ENCODE measurements around the gene SUSD6. TPM values are rescaled to one million over a fixed set of nuclear protein-coding genes. Genes with fewer than 3 reads are reported as not detected.

SUSD6 gene
- total RNA-seq, 2 experiments from 2014 or later: 23.1 to 43.6 TPM

DNA sequence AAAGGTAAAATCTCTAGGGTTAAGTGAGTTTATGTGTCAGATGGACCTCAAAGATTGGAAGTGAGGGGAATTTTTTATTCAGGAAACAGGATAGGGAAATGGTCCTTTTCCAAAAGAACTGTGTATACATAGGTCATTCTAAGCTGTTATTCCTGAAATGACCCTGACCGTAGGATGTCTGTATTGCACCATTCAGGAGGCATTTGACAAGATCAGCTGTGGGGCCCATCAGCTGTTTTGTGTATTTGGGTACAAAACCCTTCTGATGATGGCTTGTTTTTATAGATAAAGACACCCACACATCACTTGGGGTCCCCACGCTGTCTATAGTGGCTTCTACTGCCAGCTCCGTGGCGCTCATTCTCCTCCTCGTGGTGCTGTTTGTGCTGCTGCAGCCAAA is 92.9 kb downstream of the SUSD6 start:
- BruUV-seq (replicated peaks): TSS peak; percentile 43
- peaks cover 86% of the 10 kb centered on the region for H3K79me2 ChIP-seq (ENCODE audit: insufficient read depth, low read depth, low read length)
- no peak overlapping the region for H3K4me3 ChIP-seq (ENCODE audit: low read depth, low read length, poor library complexity, severe bottlenecking)
- H3K27ac ChIP-seq (ENCODE audit: low read depth, low read length, poor library complexity, severe bottlenecking): peak overlapping the region; percentile 48
- TF ChIP-seq, protein P1, sequence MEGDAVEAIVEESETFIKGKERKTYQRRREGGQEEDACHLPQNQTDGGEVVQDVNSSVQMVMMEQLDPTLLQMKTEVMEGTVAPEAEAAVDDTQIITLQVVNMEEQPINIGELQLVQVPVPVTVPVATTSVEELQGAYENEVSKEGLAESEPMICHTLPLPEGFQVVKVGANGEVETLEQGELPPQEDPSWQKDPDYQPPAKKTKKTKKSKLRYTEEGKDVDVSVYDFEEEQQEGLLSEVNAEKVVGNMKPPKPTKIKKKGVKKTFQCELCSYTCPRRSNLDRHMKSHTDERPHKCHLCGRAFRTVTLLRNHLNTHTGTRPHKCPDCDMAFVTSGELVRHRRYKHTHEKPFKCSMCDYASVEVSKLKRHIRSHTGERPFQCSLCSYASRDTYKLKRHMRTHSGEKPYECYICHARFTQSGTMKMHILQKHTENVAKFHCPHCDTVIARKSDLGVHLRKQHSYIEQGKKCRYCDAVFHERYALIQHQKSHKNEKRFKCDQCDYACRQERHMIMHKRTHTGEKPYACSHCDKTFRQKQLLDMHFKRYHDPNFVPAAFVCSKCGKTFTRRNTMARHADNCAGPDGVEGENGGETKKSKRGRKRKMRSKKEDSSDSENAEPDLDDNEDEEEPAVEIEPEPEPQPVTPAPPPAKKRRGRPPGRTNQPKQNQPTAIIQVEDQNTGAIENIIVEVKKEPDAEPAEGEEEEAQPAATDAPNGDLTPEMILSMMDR (conservative IDR thresholded peaks at IDR 0.05; ENCODE audit: low read length): no peak
- no peak for TF ChIP-seq EZH2phosphoT487 (IDR thresholded peaks at IDR 0.05; ENCODE audit: borderline replicate concordance, low read depth, low read length)
- ChIA-PET CTCF (ENCODE audit: unreplicated experiment) (interaction anchor here (1.2 kb wide), 1 partner anchor 9 kb away, joined by 5 read pairs; no protein-coding TSS in a partner anchor), POLR2A (interaction anchor here (0.6 to 1.3 kb wide), 6 partner anchors 16 to 241 kb away, joined by 3 to 7 read pairs (median 4); no protein-coding TSS in a partner anchor)
- intact Hi-C loops (cut with micrococcal nuclease; ENCODE audit: unreplicated experiment): no loop called here
- H2AFZ ChIP-seq (ENCODE audit: low read length): no peak overlapping the region
- H3K9me3 ChIP-seq (ENCODE audit: low read length): no peaks in the 10 kb centered on the region
- no peaks in the 10 kb centered on the region for H3K9me2 ChIP-seq (ENCODE audit: insufficient read depth, low read length)
- peaks cover 89% of the 10 kb centered on the region for H3K4me1 ChIP-seq (ENCODE audit: insufficient read depth, low read length, poor library complexity, severe bottlenecking)
- peaks cover 58% of the 10 kb centered on the region for H3K36me3 ChIP-seq (ENCODE audit: insufficient read depth, low read length)
- peaks cover 36% of the 10 kb centered on the region for H4K20me1 ChIP-seq (ENCODE audit: insufficient read depth, low read length)
- no peak overlapping the region for H3K4me2 ChIP-seq (ENCODE audit: low read length)
- DNase-seq (ENCODE audit: low spot score): no peak

DNA sequence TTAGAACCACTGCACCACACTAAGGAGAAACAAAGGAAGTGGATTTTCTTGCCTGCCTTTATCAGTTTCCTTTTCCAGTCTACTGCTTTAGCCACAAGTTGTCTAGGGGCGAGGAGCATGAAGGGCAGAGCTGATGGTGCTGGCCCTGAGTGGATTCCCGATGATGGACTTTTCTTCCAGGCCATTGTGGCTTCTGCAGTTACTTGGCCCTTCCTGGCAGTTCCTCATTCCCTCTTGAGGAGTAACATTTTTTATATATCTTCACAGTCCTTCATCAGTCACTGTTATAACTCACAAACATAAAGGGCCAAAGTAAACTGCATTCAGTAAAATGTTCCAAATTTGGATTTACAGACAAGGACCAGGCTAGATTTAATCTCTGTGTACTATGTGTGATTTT is 94.3 kb downstream of the SUSD6 start:
- Histone ChIP-seq H3K79me2 (ENCODE audit: insufficient read depth, low read depth, low read length) (peaks cover 78% of the 10 kb centered on the region), H3K36me3 (ENCODE audit: insufficient read depth, low read length) (peaks cover 70% of the 10 kb centered on the region), H3K9me2 (ENCODE audit: insufficient read depth, low read length) (no peaks in the 10 kb centered on the region), H3K27ac (ENCODE audit: low read depth, low read length, poor library complexity, severe bottlenecking) (peak overlapping the region; percentile 2), H3K4me1 (ENCODE audit: insufficient read depth, low read length, poor library complexity, severe bottlenecking) (peaks cover 81% of the 10 kb centered on the region), H3K4me3 (ENCODE audit: low read depth, low read length, poor library complexity, severe bottlenecking) (no peak overlapping the region), H3K4me2 (ENCODE audit: low read length) (no peak overlapping the region), H2AFZ (ENCODE audit: low read length) (no peak overlapping the region), H3K9me3 (ENCODE audit: low read length) (no peaks in the 10 kb centered on the region), H4K20me1 (ENCODE audit: insufficient read depth, low read length) (peaks cover 39% of the 10 kb centered on the region)
- ChIA-PET POLR2A (interaction anchor here (0.6 to 1.1 kb wide), 2 partner anchors 31 to 98 kb away, joined by 3 to 5 read pairs; no protein-coding TSS in a partner anchor), CTCF (ENCODE audit: unreplicated experiment) (interaction anchor here (0.8 kb wide), 1 partner anchor 121 kb away, joined by 3 read pairs; no protein-coding TSS in a partner anchor)
- BruUV-seq (replicated peaks): no TSS peak
- no peak for DNase-seq (ENCODE audit: low spot score)
- intact Hi-C loops (cut with micrococcal nuclease; ENCODE audit: unreplicated experiment): loop anchor here (5.0 kb wide), 1 partner anchor 33 kb away; no protein-coding TSS in a partner anchor
- TF ChIP-seq EZH2phosphoT487 (IDR thresholded peaks at IDR 0.05; ENCODE audit: borderline replicate concordance, low read depth, low read length): no peak
- TF ChIP-seq, protein P1 (conservative IDR thresholded peaks at IDR 0.05; ENCODE audit: low read length): no peak

DNA sequence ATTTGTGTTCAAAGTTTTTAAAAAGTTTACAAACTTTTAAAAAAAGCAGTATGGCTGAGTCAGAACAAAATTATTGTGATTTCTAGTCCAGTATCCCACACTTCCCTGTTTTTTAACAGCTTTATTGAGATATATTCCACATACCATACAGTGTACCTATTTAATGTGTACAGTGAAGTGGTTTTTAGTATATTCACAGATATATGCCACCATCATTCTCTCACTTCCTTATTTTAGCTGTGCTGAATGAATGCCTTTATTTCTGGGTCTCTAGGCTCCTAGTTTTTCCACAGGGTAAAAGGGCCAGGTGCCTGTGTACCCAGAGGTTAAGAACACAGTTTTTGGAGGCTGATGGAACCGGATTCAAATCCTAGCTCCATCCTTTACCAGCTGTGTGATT is 96.7 kb downstream of the SUSD6 start:
- TF ChIP-seq, protein P1 (conservative IDR thresholded peaks at IDR 0.05; ENCODE audit: low read length): no peak
- no peak for TF ChIP-seq EZH2phosphoT487 (IDR thresholded peaks at IDR 0.05; ENCODE audit: borderline replicate concordance, low read depth, low read length)
- Histone ChIP-seq H3K4me3 (ENCODE audit: low read depth, low read length, poor library complexity, severe bottlenecking) (no peak overlapping the region), H3K36me3 (ENCODE audit: insufficient read depth, low read length) (peaks cover 94% of the 10 kb centered on the region), H2AFZ (ENCODE audit: low read length) (no peak overlapping the region), H3K9me3 (ENCODE audit: low read length) (no peaks in the 10 kb centered on the region), H3K9me2 (ENCODE audit: insufficient read depth, low read length) (no peaks in the 10 kb centered on the region), H4K20me1 (ENCODE audit: insufficient read depth, low read length) (peaks cover 20% of the 10 kb centered on the region), H3K79me2 (ENCODE audit: insufficient read depth, low read depth, low read length) (peaks cover 55% of the 10 kb centered on the region; the same call in 1 of the 2 replicates), H3K4me1 (ENCODE audit: insufficient read depth, low read length, poor library complexity, severe bottlenecking) (peaks cover 58% of the 10 kb centered on the region), H3K27ac (ENCODE audit: low read depth, low read length, poor library complexity, severe bottlenecking) (peak overlapping the region; percentile 15), H3K4me2 (ENCODE audit: low read length) (peak overlapping the region; percentile 35)
- ChIA-PET CTCF (ENCODE audit: unreplicated experiment) (no interaction called here), POLR2A (interaction anchor here (1.4 kb wide), 1 partner anchor 8 kb away, joined by 5 read pairs; no protein-coding TSS in a partner anchor)
- DNase-seq (ENCODE audit: low spot score): peak; percentile 49
- no TSS peak for BruUV-seq (replicated peaks)
- intact Hi-C loops (cut with micrococcal nuclease; ENCODE audit: unreplicated experiment): loop anchor here (2.0 to 5.0 kb wide), 3 partner anchors 36 to 105 kb away; no protein-coding TSS in a partner anchor
